Brain microvascular endothelial cell (primary cell): ENCODE measurements around the gene ADCY5.
A peak's percentile ranks its signal among the peaks of the same experiment; 100 is the strongest.

Source experiments
- DNase-seq: peaks from one replicate; pipeline ENCODE4 v3.0.0-alpha.2; 2020
- H3K27ac ChIP-seq: fragments of 250-450 bp; sonication (Bioruptor Pico); 2 replicates; pipeline ENCODE4 v1.5.1; 2020; ENCODE audit warnings: mild to moderate bottlenecking, moderate library complexity
- H3K27me3 ChIP-seq: fragments of 250-450 bp; sonication (Bioruptor Pico); replicated peaks from 2 replicates; pipeline ENCODE4 v1.5.1; 2020; ENCODE audit warnings: mild to moderate bottlenecking
- H3K36me3 ChIP-seq: fragments of 250-450 bp; sonication (Bioruptor Pico); replicated peaks from 2 replicates; pipeline ENCODE4 v1.5.1; 2020; ENCODE audit warnings: mild to moderate bottlenecking
- H3K4me3 ChIP-seq: 2 replicates; pipeline ENCODE4 v1.5.1; 2011; ENCODE audit warnings: low read depth, mild to moderate bottlenecking, control low read depth, low read length, moderate library complexity
- in situ Hi-C: cut with HindIII; loops from 2 replicates; pipeline ENCODE4 v1.10.0; 2017; ENCODE audit warnings: low sequenced_read_pairs, low pct_ligation_motif_present
- TF ChIP-seq, protein P1 (sequence below): IDR thresholded peaks from 2 replicates; pipeline ENCODE4 v1.5.1; 2011; ENCODE audit warnings: low read depth, mild to moderate bottlenecking, moderate library complexity, low read length, control low read depth, inconsistent platforms; ENCODE audit errors: missing control alignments

ADCY5 gene

DNA sequence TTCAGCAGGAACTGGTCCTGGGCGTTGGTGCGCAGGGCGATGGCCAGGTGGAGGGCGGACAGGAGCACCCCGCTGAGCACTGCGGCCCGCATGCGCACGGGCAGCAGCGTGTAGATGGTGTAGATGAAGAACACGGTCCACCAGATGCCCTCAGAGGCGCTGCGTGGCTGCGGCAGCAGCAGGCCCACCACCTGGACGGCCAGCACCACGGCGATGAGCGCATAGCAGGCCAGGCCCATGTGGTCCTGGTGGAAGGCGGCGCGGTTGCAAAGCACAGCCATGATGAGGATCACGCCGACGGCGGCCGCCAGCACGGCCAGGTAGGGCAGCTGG is 1.5 kb downstream of the ADCY5 start:
- Histone ChIP-seq H3K27me3 (peaks cover 62% of the 10 kb centered on the region), H3K27ac (no peak overlapping the region), H3K36me3 (no peaks in the 10 kb centered on the region), H3K4me3 (no peak overlapping the region)
- TF ChIP-seq, protein P1, sequence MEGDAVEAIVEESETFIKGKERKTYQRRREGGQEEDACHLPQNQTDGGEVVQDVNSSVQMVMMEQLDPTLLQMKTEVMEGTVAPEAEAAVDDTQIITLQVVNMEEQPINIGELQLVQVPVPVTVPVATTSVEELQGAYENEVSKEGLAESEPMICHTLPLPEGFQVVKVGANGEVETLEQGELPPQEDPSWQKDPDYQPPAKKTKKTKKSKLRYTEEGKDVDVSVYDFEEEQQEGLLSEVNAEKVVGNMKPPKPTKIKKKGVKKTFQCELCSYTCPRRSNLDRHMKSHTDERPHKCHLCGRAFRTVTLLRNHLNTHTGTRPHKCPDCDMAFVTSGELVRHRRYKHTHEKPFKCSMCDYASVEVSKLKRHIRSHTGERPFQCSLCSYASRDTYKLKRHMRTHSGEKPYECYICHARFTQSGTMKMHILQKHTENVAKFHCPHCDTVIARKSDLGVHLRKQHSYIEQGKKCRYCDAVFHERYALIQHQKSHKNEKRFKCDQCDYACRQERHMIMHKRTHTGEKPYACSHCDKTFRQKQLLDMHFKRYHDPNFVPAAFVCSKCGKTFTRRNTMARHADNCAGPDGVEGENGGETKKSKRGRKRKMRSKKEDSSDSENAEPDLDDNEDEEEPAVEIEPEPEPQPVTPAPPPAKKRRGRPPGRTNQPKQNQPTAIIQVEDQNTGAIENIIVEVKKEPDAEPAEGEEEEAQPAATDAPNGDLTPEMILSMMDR, result no peak
- in situ Hi-C loops, result no loop called here
- no peak for DNase-seq

DNA sequence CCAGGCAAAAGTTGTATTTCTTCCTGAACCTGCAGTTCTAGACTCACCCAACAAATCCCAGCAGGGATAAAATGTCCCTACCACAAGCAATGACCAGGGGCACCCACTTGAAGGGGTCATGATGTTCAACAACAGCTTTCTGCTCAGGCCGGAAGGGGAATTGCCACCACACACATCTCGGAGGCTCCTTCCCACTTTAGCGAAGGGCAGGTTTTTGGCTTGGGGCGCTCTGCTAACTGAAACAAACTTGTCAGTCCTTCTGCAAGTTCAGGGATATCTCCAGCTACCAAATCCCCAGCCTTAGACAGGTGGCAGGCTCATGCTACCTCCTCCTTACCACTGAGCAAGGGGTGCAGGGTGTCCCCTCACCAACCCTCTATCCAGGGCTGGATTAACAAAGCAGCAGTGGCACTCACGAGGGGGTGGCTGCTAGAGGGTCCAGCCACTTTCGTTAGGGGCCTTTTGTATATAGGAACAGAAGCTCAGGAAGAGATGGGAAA is 2.2 kb downstream of the ADCY5 start:
- no peak overlapping the region for H3K4me3 ChIP-seq
- peaks cover 62% of the 10 kb centered on the region for H3K27me3 ChIP-seq
- no peaks in the 10 kb centered on the region for H3K36me3 ChIP-seq
- in situ Hi-C loops, result no loop called here
- TF ChIP-seq, protein P1, result no peak
- no peak overlapping the region for H3K27ac ChIP-seq
- no peak for DNase-seq

DNA sequence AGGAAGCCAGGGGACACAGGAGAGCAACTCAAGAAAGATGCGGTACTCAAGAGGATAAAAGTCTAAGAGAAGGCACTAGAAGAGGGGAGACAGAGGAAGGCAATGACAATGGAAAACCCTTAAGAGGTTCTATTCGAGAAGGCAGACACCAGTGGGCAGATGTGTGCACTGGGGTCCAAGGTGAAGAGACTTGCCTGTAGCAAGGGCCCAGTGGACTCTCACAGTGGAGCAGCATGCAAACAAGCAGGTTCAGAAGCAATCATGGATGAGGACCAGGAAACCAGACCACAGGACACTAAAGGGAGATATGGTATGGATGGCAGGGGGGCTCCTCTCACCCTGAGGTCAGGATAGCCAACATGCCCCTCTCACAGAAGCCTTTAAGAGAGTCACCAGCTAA is 2.7 kb downstream of the ADCY5 start:
- in situ Hi-C loops, result no loop called here
- H3K27me3 ChIP-seq, result peaks cover 62% of the 10 kb centered on the region
- TF ChIP-seq, protein P1, result no peak

DNA sequence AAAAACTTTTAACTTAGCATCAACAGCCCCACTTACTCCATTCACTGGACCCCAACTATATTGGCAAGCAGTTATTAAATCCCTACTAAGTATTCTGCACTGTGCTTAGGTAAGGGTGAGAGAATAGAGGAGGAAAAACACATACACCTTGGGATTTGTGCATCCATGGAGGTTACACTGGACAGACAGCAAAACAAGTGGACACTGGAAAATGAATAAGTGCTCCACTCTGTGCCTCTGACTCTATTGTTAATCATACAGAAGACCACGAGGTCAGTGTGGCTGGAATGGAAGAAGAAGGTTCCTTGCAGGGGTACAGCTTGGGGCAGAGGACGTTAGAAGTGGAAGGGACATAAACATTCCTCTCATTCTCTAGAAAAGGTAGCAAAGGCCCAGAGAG is 3.2 kb downstream of the ADCY5 start:
- no peak overlapping the region for H3K27ac ChIP-seq
- DNase-seq, result no peak
- in situ Hi-C loops, result no loop called here
- TF ChIP-seq, protein P1, result no peak
- H3K36me3 ChIP-seq, result no peaks in the 10 kb centered on the region
- no peak overlapping the region for H3K4me3 ChIP-seq
- H3K27me3 ChIP-seq, result peaks cover 59% of the 10 kb centered on the region

More for the DNA sequence above, 2.7 kb downstream of the ADCY5 start:
- no peak overlapping the region for H3K27ac ChIP-seq
- H3K4me3 ChIP-seq, result no peak overlapping the region
- no peaks in the 10 kb centered on the region for H3K36me3 ChIP-seq
- DNase-seq, result no peak

DNA sequence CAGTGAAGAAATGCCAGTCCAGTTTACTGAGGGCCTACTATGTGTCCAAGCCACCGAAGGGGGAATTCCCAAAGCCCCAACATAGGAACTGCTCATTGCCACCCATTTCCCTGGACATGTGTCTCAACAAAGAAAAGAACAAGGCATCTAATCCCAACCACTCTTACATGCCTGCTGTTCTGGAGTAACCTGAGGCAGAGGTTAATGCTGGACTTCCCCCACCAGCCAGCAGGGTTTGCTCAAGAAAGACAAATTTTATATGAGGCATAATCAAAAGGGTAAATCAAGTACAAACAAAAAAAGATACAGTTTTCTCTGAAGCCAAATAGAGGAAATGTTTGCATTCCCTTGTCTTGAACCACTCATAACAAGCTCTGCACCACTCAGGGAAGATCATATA is 4.1 kb downstream of the ADCY5 start:
- no peak overlapping the region for H3K4me3 ChIP-seq
- peaks cover 52% of the 10 kb centered on the region for H3K27me3 ChIP-seq
- H3K27ac ChIP-seq, result no peak overlapping the region
- TF ChIP-seq, protein P1, result peak; percentile 14
- in situ Hi-C loops, result no loop called here
- no peak for DNase-seq
- H3K36me3 ChIP-seq, result no peaks in the 10 kb centered on the region

DNA sequence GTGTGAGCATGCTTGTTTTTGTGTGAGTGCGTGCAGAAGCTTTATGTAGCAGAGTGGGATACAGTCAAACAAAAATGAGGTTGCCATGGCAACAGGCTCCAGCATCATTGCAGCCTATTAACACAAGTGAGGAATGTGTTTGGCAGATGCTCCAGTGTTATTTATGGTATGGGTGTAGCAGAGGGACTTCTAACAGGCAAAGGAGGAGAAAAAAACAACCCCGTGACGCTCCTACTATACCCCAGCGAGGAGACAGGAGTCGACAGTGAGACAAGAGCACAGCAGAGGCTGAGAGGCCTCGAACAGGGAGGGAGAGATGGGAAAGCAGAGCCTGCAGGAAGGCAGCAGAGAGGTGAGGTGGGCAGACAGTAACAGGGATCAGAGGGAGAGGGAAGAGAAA is 4.9 kb downstream of the ADCY5 start:
- Histone ChIP-seq H3K27ac (no peak overlapping the region), H3K4me3 (no peak overlapping the region), H3K27me3 (peaks cover 52% of the 10 kb centered on the region), H3K36me3 (no peaks in the 10 kb centered on the region)
- DNase-seq, result no peak
- in situ Hi-C loops, result no loop called here
- TF ChIP-seq, protein P1, result no peak
